Stimulated activated CD8-positive, alpha-beta memory T cell treated with anti-CD3 and anti-CD28 coated beads, Interleukin-2, amount 100 ng/mL, for 48 hours (primary cell): ENCODE data around the gene ANKRD40.

Experiments used
- DNase-seq, 2 donors: peaks; one replicate each; pipeline ENCODE4 v3.0.0-alpha.2; 2020; ENCODE audit warnings: low read depth in 2 of 2

ANKRD40 gene

GRCh38 chr17:50645748-50646682, 61.7 kb downstream of the ANKRD40 start:
- no peak for DNase-seq
